ENCODE results near the gene IL37.
"Not testable (repeated sequence)": the region's sequence is repeated elsewhere in the genome, so short reads cannot be mapped to it uniquely, and the experiment has no call there.

Gene IL37

GRCh38 chr2:112891385-112891831 lies 19.6 kb upstream of the IL37 start:
- DNase-seq: no peak

DNA sequence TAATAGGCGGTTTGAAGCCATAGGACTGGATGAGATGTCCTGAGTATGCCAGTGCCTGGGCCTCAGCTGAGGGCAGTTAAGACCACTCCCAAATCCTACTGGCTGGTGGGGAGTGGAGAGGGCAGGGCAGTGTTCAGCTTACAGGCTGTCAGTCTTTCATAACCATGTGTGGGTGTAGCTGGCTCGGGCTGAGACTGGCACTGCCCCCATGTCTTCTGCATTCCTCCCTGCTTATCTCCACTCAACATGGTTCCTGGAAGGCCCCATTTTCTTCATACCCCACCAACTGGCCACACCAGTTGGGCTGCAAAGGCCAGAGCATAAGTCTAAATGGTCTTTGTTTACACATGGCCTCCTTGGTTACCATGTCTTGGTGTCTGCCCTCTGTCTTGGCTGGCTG lies 17.2 kb upstream of the IL37 start:
- DNase-seq: no peak

GRCh38 chr2:112896909-112897623 lies 13.9 kb upstream of the IL37 start:
- no peak for DNase-seq

- no peak for DNase-seq
Observed at GRCh38 chr2:112897624-112897978, 13.4 kb upstream of the IL37 start.

DNA sequence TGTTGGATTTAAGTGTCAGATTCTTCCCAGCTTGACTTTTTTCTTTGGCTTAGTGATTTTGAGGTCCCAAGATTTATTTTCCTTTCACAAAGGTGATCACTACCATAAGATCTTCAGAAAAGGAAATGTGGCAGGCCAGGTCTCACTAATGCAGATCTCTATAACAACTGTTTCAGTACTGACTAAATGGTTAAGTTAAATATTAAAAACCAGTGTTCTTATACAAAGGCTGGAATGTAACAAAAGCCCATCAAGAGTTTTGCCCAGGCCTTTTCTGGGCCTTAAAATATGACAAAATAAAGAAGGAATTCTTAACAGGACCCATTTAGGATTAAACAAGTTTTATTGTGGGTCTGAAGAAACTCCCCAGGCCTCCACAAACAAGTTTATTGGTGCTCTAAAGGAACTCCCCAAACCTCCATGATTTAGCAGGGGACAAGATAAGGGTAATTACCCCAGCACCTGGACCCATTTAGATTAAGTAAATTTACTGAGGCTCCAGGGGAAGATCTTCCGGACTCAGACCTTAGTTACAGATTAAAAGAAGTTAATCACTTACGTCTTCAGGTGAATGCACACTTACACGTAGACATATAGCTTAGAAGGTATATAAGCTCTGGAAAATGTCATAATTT lies 9.4 kb upstream of the IL37 start:
- not testable (repeated sequence) for DNase-seq

GRCh38 chr2:112902816-112903215 lies 8.1 kb upstream of the IL37 start:
- no peak for DNase-seq

DNA sequence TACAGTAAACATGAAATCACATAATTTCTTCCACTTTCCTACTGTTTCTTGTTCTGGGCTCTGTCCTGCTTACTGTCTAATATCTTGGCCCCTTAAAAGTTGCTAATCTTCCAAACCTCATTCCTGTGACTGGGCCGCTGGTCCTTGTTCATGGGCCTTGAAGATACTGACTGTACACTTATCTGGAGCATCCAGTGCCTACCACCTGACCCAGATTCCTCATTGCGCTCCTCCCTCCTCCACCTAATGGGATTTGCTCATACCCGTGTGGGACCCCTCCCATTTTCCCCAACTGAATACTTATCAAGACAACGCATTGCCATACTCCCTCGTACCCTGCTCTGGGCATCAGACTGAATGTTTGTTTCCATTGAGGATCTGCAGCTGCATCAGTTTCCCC lies 6.1 kb upstream of the IL37 start:
- no peak for DNase-seq

- no peak for DNase-seq
Observed at GRCh38 chr2:112906276-112906675, 4.7 kb upstream of the IL37 start.

DNA sequence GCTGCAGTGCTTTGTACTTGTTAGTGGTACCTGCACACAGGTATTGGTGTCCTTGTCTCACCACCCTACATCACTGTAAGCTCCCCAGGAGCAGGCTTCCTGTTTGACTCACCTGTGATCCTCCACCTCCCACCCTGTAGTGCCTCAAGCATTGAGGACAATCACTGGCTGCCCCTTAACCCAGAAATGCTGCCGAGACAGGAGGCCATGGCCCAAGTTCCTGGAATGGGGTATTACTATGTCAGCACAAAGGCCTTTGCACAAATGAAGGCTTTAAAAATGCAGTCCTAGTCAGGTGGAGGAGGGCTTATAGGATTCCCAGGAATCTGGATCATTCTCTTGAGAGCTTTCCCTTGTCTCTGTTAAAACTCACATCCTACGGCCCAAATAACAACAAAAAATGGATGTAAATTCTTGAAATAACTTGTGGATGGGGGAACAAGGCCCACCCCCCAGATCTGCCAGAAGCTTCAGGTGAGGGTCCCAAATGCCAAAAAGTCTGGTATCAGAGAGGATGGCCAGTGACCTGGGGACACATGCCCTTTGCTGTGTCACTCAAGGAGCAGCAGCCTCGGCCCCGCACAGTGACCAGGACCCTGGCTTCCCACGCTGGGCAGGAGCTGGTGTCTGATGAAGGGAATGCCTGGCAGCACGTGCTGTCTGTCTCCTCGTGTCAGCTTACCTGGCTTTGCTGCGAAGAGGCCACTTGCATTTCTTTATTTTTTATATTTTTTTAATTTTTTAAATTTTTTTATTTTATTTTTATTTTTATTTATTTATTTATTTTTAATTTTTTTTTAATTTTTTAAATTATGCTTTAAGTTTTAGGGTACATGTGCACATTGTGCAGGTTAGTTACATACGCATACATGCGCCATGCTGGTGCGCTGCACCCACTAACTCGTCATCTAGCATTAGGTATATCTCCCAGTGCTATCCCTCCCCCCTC lies 3.7 kb upstream of the IL37 start:
- no peak for DNase-seq

DNA sequence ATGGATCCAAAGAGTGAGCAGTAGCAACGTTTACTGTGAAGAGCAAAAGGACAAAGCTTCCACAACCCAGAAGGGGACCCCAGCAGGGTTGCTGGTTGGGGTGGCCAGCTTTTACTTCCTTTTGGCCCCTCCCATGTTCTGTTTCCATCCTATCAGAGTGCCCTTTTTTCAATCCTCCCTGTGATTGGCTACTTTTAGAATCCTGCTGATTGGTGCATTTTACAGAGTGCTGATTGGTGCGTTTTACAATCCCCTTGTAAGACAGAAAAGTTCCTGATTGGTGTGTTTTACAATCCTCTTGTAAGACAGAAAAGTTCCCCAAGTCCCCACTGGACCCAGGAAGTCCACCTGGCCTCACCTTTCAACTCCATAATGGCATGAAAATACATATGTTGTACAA lies 2.4 kb upstream of the IL37 start:
- not testable (repeated sequence) for DNase-seq

GRCh38 chr2:112910219-112910618 lies 746 bp upstream of the IL37 start:
- peak; percentile 10 for DNase-seq

GRCh38 chr2:112912403-112912802 lies 1.4 kb downstream of the IL37 start:
- no peak for DNase-seq

DNA sequence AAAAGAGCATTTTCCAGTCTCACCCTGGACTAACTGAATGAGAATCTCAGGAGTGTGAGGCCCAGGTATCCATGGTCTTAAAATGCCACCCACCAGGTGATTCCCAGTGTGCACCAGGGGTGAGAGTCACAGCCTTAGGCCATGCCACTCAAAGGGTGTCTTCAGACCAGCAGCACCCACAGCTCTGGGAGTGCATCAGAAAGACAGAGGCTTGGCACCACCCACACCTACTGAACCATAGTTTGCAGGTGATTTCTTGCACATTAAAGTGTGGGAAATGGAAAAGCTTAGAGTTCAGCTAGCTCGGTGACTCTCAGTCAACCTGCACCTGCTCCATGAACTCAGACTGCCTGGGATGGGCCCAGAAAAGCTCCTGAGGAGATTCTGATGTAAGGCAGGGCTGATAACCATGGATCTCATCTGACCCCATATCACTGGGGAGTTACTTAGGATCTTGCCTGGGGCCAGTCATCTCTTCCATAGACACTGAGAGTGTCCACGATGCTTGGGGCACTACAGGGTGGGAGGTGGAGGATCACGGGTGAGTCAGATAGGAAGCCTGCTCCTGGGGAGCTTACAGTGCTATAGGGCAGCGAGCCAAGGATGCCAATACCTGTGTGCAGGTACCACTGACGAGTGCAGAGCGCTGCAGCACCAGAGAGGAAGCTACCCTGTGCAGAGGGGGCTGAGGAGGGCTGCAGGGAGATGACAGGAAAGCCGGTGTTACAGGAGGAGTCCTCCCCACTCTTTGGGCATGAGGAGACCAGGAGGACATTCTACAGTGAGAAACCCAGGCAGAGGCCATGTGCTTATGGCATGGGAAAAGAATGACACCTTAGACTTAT lies 4.6 kb downstream of the IL37 start:
- no peak for DNase-seq

DNA sequence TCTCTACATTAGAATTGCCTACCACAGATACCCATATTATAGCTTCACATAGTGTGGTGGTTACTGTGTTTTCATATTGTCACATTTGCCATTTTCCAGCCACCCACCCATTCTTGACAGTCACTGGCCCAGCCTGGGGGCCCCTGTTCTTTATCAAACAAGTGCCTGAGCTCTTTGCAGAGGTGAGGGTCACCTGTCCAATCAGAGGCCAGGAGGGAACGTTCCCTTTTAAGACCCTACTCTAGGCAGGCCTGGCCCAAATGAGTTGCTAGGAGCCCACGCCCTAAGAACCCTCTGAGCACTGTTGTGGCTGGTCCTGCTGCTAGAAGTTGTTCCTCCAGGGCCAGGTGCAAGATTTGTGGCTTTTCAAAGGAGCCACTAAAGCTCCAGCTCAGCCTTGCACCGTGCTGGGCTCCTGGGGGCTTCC lies 5.2 kb downstream of the IL37 start:
- no peak for DNase-seq

- DNase-seq: no peak
Observed at GRCh38 chr2:112916625-112917247, 5.8 kb downstream of the IL37 start.

GRCh38 chr2:112917856-112918255 lies 6.9 kb downstream of the IL37 start:
- no peak for DNase-seq

DNA sequence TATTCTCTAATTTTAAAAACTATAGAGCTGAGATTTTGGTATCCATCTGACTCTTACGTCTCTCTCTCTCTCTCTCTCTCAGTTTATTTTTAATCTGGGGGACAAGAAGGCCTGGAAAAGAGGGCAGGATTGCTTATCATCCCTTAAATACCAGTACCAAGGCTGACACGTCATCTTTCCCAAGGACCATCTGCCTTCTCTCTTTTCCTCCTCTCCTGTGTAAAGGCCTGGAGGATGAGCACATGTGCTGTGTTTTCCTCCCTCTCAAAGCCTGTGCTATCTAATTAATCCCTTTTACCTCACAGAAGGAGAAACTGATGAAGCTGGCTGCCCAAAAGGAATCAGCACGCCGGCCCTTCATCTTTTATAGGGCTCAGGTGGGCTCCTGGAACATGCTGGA lies 7.3 kb downstream of the IL37 start:
- DNase-seq: no peak

DNA sequence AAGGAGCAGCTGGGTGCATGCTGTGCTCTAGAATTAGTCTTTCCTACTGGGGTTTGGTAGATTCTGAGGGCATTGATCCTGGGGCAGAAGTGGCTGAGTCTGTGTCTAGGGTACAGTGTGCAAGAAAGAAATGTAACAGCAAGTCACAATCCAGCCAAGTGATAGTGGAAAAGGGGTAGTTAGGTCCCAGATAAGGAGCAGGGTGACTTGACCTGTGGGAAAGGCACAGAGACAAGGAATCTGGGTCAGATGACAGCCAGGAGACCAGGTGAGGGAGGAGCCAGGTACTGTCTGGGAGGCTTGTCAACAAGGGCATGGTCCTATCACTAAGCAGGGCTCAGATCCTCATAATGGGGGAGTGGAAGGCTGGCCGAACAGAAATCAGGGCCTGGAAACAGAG lies 8.1 kb downstream of the IL37 start:
- DNase-seq: no peak

GRCh38 chr2:112920923-112921532 lies 10.1 kb downstream of the IL37 start:
- no peak for DNase-seq

GRCh38 chr2:112921982-112922381 lies 11.0 kb downstream of the IL37 start:
- DNase-seq: no peak

GRCh38 chr2:112923237-112923966 lies 12.4 kb downstream of the IL37 start:
- no peak for DNase-seq
